Astrocyte (in vitro differentiated cells and primary cell): ENCODE data around the gene TNP2. TPM values are rescaled to one million over a fixed set of nuclear protein-coding genes. Genes with fewer than 3 reads are reported as not detected.

Experiments used
- DNase-seq: peaks from one replicate; pipeline ENCODE4 v3.0.0-alpha.2; 2010; ENCODE audit warnings: low read depth
- FAIRE-seq: peaks from 2 replicates; lab custom pipeline; 2011; peaks lifted over from hg19 to GRCh38; lab: Jason Lieb, UNC
- H2AFZ ChIP-seq: 2 replicates; pipeline ENCODE4 v1.6.0; 2012; ENCODE audit warnings: low read depth, low read length, inconsistent platforms
- H3K27ac ChIP-seq: 2 replicates; pipeline ENCODE4 v1.5.1; 2011; ENCODE audit warnings: low read depth, low read length, inconsistent platforms
- H3K27me3 ChIP-seq: 2 replicates; pipeline ENCODE4 v1.6.0; 2011; ENCODE audit warnings: low read length, inconsistent platforms; ENCODE audit not compliant: insufficient read depth
- H3K36me3 ChIP-seq: 2 replicates; pipeline ENCODE4 v1.5.1; 2011; ENCODE audit warnings: low read length, inconsistent platforms; ENCODE audit not compliant: insufficient read depth
- H3K4me1 ChIP-seq: 2 replicates; pipeline ENCODE4 v1.5.1; 2011; ENCODE audit warnings: low read length, inconsistent platforms; ENCODE audit not compliant: insufficient read depth
- H3K4me2 ChIP-seq: 2 replicates; pipeline ENCODE4 v1.6.0; 2012; ENCODE audit warnings: low read length, inconsistent platforms
- H3K4me3 ChIP-seq: 2 replicates; pipeline ENCODE4 v1.5.1; 2011; ENCODE audit warnings: low read depth, mild to moderate bottlenecking, low read length, inconsistent platforms; ENCODE audit not compliant: insufficient read depth
- H3K79me2 ChIP-seq: 2 replicates; pipeline ENCODE4 v1.6.0; 2012; ENCODE audit warnings: mild to moderate bottlenecking, low read length, inconsistent platforms; ENCODE audit not compliant: insufficient read depth
- H3K9ac ChIP-seq: 2 replicates; pipeline ENCODE4 v1.6.0; 2012; ENCODE audit warnings: mild to moderate bottlenecking, low read length, inconsistent platforms
- H3K9me3 ChIP-seq: 2 replicates; pipeline ENCODE4 v1.5.1; 2012; ENCODE audit warnings: low read depth, mild to moderate bottlenecking, low read length, inconsistent platforms; ENCODE audit not compliant: insufficient read depth
- H4K20me1 ChIP-seq: 2 replicates; pipeline ENCODE4 v1.6.0; 2012; ENCODE audit warnings: low read length, inconsistent platforms; ENCODE audit not compliant: insufficient read depth
- H3K27ac Mint-ChIP-seq: one replicate; pipeline ENCODE4 v1.8.0; 2021; ENCODE audit warnings: mild to moderate bottlenecking, mixed read lengths; ENCODE audit not compliant: unreplicated experiment
- H3K27me3 Mint-ChIP-seq: one replicate; pipeline ENCODE4 v1.8.0; 2021; ENCODE audit warnings: low read depth, mixed read lengths; ENCODE audit not compliant: unreplicated experiment
- H3K36me3 Mint-ChIP-seq: one replicate; pipeline ENCODE4 v1.8.0; 2021; ENCODE audit warnings: low read depth, mixed read lengths; ENCODE audit not compliant: unreplicated experiment
- H3K4me1 Mint-ChIP-seq: one replicate; pipeline ENCODE4 v1.8.0; 2021; ENCODE audit warnings: low read depth, mixed read lengths; ENCODE audit not compliant: unreplicated experiment
- H3K4me3 Mint-ChIP-seq: one replicate; pipeline ENCODE4 v1.8.0; 2021; ENCODE audit warnings: mild to moderate bottlenecking, moderate library complexity, mixed read lengths; ENCODE audit not compliant: unreplicated experiment
- H3K9me3 Mint-ChIP-seq: one replicate; pipeline ENCODE4 v1.8.0; 2021; ENCODE audit warnings: mild to moderate bottlenecking, mixed read lengths; ENCODE audit not compliant: unreplicated experiment
- EZH2 ChIP-seq: IDR thresholded peaks from 2 replicates; pipeline ENCODE4 v1.6.1; 2012; ENCODE audit warnings: mild to moderate bottlenecking, low read length, inconsistent platforms; ENCODE audit not compliant: insufficient read depth
- total RNA-seq: library from RNA; stranded (reverse); gene quantifications from 2 replicates; pipeline ENCODE4 v1.2.1, GENCODE V29; 2021
- TF ChIP-seq, protein P1 (sequence below): IDR thresholded peaks from 2 replicates; pipeline ENCODE4 v1.5.1; 2011; ENCODE audit warnings: low read depth, mild to moderate bottlenecking, inconsistent platforms, low read length, moderate library complexity; ENCODE audit not compliant: insufficient read depth

The TNP2 gene
- total RNA-seq, 1 donor from 2014 or later: not detected

DNA sequence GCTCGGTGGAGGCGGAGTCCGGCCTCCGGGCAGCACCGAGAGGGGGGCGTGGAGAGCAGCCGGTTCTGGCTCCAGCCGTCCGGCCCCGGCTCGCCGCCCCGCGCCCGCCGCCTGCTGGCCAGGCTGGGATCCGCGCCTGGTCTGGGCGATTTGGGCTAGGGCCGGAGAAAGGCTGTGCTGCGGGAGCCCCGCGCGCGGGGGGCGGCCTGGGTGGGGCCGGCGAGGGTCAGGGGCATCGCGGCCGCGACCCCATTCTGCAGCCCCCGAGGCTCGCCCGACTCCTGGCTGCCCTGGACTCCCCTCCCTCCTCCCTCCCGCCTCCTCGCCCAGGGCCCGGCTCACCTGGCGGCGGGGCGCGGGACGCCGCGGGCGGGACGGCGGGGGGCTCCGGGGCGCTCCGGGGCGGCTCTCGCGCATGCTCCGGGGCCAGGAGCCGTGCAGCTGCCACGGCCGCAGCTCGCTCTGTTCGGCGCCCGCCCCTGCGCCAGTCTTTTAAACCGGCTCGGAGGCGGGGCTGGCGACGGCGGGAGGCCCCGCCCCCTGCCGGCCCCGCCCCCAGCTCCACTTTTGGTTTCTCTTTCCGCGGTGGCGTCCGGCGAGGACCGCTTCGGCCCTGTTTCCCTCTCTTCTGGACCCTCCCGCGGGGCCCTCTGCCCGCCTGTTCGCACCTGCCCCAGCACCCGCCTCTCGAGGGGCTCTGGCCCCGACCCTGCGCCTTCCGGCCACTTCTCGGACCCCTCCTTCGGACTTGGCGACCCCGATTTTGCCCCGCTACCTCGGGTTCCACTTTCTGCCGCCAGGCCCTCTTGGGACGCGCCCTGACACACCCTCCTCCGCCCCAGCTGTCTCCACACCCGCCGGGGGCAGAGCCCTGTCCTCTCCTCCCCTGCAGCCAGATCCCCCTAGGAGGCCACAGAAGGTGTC, 13.1 kb downstream of the TNP2 start, which contains the start of gene SOCS1:
Gene SOCS1 (minus strand): TSS at position 468 of the 924 bp plus-strand sequence. CDS start 726 bp downstream, outside the sequence.
- peak within 1 kb of the TSS; percentile 88 for H3K4me3 ChIP-seq
- H3K9me3 ChIP-seq: no peaks in the 10 kb centered on the region
- H3K27me3 ChIP-seq: no peaks in the 10 kb centered on the region
- FAIRE-seq (no peak), DNase-seq (peak; percentile 49)
- peaks cover 40% of the 10 kb centered on the region for H3K4me1 ChIP-seq
- TF ChIP-seq, protein P1, sequence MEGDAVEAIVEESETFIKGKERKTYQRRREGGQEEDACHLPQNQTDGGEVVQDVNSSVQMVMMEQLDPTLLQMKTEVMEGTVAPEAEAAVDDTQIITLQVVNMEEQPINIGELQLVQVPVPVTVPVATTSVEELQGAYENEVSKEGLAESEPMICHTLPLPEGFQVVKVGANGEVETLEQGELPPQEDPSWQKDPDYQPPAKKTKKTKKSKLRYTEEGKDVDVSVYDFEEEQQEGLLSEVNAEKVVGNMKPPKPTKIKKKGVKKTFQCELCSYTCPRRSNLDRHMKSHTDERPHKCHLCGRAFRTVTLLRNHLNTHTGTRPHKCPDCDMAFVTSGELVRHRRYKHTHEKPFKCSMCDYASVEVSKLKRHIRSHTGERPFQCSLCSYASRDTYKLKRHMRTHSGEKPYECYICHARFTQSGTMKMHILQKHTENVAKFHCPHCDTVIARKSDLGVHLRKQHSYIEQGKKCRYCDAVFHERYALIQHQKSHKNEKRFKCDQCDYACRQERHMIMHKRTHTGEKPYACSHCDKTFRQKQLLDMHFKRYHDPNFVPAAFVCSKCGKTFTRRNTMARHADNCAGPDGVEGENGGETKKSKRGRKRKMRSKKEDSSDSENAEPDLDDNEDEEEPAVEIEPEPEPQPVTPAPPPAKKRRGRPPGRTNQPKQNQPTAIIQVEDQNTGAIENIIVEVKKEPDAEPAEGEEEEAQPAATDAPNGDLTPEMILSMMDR: peak; percentile 36
- TF ChIP-seq EZH2: no peak
- H4K20me1 ChIP-seq: peaks cover 42% of the 10 kb centered on the region
- Mint-ChIP-seq H3K4me3 (peak within 1 kb of the TSS; percentile 89), H3K36me3 (peaks cover 2% of the 10 kb centered on the region), H3K27me3 (peaks cover 20% of the 10 kb centered on the region), H3K9me3 (no peaks in the 10 kb centered on the region), H3K4me1 (peaks cover 25% of the 10 kb centered on the region), H3K27ac (peak within 1 kb of the TSS; percentile 96)
- H3K36me3 ChIP-seq: no peaks in the 10 kb centered on the region
- H3K9ac ChIP-seq: peak within 1 kb of the TSS; percentile 95
- peak within 1 kb of the TSS; percentile 80 for H2AFZ ChIP-seq
- H3K27ac ChIP-seq: peak within 1 kb of the TSS; percentile 95
- peak within 1 kb of the TSS; percentile 89 for H3K4me2 ChIP-seq
- peaks cover 29% of the 10 kb centered on the region for H3K79me2 ChIP-seq

DNA sequence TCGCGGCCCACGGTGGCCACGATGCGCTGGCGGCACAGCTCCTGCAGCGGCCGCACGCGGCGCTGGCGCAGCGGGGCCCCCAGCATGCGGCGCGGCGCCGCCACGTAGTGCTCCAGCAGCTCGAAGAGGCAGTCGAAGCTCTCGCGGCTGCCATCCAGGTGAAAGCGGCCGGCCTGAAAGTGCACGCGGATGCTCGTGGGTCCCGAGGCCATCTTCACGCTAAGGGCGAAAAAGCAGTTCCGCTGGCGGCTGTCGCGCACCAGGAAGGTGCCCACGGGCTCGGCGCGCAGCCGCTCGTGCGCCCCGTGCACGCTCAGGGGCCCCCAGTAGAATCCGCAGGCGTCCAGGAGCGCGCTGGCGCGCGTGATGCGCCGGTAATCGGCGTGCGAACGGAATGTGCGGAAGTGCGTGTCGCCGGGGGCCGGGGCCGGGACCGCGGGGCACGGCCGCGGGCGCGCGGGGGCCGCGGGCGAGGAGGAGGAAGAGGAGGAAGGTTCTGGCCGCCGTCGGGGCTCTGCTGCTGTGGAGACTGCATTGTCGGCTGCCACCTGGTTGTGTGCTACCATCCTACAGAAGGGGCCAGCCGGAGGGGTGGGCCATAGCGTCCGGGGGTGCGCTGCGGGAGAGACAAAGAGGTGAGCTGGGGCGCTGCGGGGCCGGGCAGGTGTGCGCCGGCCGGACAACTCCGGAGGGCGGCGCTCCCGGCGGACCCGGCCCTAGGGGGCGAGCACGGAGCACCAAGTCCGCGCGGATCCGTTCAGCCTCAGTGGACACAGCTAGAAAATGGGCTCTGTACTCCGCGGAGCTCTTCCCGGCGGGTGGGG, 14.0 kb downstream of the TNP2 start:
- Mint-ChIP-seq H3K9me3 (no peaks in the 10 kb centered on the region), H3K4me1 (peaks cover 25% of the 10 kb centered on the region), H3K36me3 (peaks cover 2% of the 10 kb centered on the region), H3K27me3 (peaks cover 13% of the 10 kb centered on the region), H3K4me3 (peak overlapping the region; percentile 86), H3K27ac (no peak overlapping the region)
- Histone ChIP-seq H3K4me3 (peak overlapping the region; percentile 62), H3K9ac (peak overlapping the region; percentile 95), H3K36me3 (no peaks in the 10 kb centered on the region), H3K27me3 (no peaks in the 10 kb centered on the region), H3K79me2 (peaks cover 29% of the 10 kb centered on the region), H3K27ac (peak overlapping the region; percentile 79), H4K20me1 (peaks cover 47% of the 10 kb centered on the region), H3K4me2 (peak overlapping the region; percentile 89), H3K9me3 (no peaks in the 10 kb centered on the region), H2AFZ (peak overlapping the region; percentile 30), H3K4me1 (peaks cover 40% of the 10 kb centered on the region)
- TF ChIP-seq, protein P1: no peak
- TF ChIP-seq EZH2: no peak
- DNase-seq (peak; percentile 56), FAIRE-seq (no peak)
